ENCODE measurements around the gene NRP1. TPM values are rescaled to one million over a fixed set of nuclear protein-coding genes. Genes with fewer than 3 reads are reported as not detected.

NRP1 gene
- total RNA-seq, 1 experiment from 2014 or later, result 42.9 TPM

DNA sequence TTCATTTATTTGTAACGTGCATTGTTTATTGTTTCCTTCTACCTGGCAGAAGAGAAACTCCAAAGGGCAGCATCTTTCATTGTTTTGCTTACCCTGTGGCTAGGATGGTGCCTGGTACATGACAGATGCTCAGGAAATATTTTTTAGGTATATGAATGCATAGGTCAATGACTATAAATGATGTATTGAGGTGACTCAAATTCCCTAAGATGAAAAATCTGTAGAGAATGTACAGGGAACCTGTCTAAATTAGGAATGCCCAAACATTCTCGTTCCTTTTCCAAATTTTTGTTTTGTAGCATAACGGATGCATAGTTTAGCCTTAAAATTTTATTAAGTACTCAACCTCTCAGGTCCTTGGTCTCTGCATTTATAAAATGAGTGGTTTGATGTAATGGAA is 71.6 kb downstream of the NRP1 start:
- no peak for DNase-seq (ENCODE audit: low read depth)

DNA sequence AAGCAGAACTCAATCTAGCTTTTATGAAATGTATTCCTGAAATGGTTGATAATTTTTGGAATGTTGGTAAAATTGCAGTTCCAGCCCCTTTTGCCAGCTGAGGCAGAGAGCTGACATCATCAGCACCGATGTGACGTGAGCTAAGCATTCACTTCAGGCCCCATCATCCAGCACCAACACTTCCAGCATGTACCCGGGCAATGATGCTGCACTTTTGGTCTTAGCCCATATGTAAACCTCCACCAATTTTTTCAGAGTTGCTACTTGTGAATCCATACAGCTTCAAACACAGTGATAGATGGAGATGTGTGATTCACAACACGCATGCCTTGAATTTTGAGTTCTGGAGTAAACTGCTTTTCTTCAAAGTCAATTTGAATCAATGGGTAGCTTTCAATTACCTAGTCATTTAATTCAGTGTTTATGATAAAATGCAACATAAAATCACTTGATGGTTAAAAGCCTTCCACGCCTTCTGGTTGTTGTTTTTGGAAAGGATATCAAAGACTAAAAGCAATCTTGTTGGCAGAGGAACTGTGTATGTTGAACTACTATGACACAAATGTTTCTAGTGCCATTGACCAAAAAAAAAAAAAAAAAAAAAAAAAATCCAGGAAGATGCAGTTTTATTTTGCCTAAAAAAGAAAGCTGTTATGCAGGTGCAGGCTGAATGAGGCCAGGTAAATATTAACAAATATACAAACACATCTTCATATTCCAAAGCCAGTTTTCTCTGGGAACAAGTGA is 73.9 kb downstream of the NRP1 start:
- no peak for DNase-seq (ENCODE audit: low read depth)

DNA sequence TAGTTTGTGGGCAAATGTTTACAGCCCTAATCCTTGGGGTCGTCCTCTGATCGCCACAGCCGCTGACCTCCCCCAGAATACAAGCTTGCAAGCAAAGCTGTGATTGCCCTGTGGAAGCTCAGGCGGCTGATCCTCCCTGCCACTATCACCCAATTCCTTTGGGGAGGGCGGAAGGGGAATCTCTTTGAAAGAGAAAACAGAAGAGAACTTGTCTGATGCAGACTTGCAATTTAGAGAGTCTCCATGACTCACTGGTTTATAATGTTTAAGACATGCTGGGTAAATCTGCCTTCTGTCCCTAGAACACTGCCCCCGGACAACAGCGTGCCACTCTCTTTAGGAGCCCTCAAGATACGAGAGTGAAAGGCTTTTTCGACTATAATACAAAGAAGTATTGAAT is 75.5 kb downstream of the NRP1 start:
- no peak for DNase-seq (ENCODE audit: low read depth)

DNA sequence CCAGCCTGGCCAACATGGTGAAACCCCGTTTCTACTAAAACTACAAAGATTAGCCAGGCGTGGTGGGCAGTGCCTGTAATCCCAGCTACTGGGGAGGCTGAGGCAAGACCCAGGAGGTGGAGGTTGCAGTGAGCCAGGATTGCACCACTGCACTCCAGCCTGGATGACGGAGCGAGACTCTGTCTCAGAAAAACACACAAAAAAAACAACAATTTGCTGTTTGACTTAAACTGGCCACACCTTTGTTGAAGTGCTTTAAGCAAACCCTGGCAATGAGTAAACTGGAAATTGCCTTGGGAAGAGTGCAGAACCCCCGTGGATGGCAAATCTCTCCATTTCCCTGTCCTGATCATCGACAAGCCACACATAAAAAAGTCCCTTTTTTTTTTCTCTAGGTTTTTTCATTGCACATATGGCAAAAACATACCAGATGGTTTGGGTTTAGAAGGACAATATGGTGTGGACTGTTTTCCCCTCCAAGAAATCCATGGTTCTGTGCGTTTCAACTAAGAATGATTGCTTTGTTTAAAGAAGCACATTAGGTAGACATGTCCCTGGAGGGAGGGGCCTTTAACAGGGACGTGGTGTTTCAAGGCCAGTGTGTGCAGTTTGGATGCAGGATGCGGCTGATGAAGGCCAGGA is 76.9 kb downstream of the NRP1 start:
- DNase-seq (ENCODE audit: low read depth), result no peak

DNA sequence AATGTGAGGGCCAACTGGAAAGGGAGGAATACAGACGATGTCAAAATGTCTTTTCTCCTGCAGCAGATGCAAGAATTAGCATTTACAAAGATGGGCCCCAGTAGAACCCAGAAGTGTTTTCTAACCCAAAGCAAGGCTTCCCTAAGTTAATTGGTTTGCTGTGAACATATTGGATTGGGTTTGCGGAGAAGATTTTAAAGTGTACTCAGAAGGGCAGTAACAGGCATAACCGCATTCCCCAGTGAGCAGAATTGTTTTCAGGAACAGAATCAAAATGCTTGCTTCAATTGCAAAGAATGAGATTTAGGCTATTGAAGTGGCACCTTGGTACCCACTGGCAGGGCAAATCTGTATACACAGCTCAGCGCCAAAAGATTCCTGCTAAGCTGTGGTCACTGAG is 78.0 kb downstream of the NRP1 start:
- no peak for DNase-seq (ENCODE audit: low read depth)

DNA sequence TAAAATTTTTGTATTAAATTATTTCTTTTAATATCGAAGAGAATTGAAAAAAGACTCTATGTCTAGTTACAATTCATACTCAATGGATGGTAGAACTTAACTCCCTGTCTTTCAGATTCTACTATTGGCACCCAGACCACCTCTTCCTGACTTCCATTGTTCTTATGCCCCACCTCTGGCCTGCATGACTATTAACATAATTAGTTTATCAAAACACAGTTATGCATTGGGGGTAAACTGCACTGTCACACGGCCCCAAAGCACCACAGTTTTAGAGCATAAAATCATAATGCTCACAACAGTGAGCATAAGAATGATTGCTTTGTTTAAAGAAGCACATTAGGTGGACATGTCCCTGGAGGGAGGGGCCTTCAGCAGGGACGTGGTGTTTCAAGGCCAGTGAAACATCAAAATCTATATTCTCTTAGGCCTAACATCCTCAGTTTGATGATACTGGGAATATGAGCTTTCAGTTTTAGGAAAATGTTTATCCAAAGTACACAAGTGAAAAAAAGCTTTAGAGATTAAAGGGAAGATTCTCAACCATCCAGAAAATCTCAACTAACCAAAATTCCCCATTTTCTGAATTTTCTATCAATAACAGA is 79.8 kb downstream of the NRP1 start:
- no peak for DNase-seq (ENCODE audit: low read depth)

DNA sequence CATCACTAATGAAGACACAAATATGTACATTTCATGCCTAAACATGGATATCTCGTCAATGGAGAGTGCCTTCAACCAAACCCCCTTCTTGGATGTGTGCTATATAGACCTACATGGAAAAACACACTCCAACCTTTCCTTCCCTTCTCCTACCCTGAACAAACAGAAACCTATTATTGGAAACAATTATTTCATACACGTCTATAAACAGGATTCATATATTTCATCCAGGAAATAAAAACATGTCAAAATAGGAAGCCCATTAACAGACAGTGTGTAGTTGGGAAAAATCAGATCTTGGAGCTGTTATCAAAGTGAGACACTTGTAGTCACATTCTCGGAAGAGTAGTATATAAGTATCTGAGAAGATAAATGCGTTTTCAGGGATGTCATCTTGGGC is 81.1 kb downstream of the NRP1 start:
- no peak for DNase-seq (ENCODE audit: low read depth)

DNA sequence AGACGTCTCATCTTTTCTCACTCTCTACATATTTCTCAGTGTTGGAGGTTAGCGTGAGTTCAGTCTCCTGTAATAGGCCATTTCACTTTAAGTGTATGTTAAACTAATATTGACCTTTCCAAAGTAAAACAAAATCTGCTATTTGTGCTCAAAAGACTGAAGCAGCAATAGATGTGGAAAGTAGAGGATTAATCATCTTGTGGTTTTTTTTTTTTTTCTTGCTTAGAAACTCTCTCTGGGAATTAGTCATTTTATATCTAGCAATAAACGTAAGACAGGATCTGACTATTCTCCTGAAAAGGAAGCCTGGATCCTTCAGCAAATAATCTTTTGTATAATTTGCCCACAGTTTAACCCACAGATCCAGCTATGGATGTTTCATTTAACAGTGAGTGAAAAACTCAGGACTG is 81.7 kb downstream of the NRP1 start:
- DNase-seq (ENCODE audit: low read depth), result peak; percentile 36

DNA sequence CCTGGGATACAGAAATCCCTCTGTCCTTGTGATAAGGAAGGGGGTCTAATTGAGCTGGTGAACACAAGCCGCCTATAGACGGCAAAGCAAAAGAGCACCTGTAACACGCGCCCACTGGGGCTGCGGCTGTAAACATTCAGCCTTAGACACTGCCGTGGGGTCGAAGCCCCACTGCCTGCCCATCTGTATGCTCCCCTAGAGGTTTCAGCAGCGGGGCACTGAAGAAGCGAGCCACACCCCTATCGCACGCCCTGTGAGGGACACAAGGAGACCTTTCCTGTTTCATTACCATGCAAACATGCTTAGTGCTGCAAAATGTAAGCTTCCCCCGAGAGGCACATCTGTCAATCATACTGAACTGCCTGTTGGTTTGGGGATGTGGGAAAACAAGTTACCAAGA is 82.1 kb downstream of the NRP1 start:
- DNase-seq (ENCODE audit: low read depth), result no peak

DNA sequence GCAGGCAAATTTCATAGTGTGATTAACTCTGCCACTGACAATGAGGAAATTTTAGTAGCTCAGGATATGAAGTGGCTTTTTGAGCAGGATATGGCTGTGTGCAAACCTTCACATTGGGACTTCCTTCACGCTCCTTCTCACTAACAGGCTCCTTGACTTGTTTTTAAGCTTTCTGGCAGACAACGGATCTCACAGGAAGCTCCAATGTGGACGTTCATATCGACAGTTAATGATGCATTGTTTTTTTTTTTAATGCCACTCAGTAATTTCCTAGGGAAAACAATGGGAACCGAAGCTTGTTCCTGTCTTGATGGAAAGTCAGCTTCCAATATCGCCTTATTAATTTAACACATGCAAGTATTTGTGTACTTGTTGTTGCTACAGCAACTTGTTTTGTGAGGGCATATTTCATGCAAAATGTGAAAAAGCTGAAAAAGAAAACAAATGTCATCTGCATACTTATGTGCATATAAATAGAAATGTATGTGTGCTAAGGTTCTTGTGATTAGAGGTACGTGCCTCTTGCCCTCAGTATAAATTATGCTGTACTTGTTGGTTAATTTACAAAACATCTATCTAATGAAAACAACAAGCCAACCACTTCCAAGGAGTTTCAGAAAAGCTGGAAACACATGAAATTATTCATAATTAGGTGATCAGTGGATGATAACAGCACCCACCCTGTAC is 84.7 kb downstream of the NRP1 start:
- no peak for DNase-seq (ENCODE audit: low read depth)

DNA sequence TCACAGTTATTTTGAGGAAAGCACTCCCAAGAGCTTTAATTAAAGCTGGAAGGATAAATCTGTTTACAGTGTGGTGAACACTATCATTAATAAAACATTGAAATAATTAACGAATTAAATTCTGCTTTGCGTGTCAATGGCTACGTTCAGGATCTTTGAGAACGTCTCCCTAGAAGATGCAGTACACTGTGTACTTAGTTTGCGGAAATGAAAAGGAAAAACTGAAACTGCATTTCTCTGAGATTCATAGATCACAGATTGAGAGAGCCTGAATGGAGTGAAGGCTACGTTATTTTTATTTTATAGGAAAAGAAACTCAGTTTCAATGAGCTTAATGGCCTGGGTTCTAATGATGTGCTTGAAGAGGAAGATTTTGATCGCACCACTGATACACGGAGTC is 85.3 kb downstream of the NRP1 start:
- no peak for DNase-seq (ENCODE audit: low read depth)

DNA sequence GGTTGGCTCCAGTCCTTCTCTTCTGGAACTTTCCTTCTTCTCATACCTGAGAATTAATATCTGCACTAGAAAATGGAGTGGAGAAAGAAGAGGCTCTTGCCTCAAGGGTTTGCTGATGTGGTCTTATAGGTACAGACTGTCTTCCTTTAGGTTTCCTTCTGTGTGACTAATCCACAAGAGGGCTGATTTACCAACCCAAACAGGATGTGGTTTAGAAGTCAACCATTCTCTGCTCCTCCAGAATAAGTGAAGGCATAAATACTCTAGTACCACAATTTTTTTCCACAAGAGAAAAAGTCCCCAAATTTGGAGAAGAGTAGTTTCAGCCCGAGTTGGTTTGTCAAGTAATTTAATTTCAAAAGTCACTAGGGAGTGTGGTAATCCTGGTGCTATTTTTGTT is 85.8 kb downstream of the NRP1 start:
- peak; percentile 76 for DNase-seq (ENCODE audit: low read depth)

DNA sequence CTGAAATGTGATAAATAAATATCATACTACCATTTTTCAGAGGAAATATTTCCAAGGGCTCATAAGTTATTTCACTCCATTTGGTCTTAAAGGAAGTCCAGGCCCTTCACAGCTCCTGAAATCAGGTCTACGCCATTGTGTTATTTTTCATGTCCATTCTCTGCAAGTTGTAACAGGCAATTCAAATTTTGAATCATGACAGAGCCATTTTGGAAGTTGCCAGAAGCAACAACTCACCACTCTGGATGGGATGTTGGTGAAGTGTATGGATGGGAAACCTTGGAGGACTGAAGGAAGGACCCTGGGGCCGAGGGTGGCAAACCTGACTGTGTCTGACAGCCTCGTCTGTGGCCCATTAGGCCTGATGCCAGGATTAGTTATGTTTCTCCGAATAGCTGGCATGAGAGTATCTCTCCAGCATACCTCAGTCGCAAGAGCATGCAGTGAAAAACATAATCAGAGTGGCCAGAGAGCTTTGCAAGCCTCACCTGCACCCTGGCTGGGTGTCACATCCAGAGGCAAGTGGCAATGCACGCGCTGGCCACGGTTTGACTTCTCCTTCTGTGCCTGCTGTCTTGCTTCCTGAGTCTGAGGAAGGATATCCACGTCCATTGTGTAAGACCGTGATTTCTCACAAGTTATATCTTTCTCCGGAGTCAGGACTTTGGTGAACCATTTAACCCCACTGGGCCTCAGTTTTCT is 87.1 kb downstream of the NRP1 start:
- DNase-seq (ENCODE audit: low read depth), result no peak

DNA sequence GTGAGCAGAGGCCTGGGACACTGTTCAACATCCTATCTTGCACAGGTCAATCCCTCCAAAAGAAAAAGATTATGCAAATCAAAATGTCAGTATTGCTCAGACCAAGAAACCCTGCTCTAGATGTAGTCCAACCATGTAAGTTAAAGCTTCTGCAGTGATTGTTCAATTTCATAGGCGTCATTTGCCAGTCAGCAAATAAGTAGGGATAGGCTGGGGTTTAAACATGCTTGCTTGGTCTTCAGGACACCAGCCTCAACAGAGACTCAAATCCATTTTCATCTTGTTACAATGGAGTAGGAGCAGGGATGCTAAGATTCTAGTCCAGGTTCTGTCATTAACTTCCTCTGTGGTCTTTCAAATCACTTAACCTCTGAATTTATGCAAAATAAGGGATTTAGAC is 89.1 kb downstream of the NRP1 start:
- DNase-seq (ENCODE audit: low read depth), result no peak

DNA sequence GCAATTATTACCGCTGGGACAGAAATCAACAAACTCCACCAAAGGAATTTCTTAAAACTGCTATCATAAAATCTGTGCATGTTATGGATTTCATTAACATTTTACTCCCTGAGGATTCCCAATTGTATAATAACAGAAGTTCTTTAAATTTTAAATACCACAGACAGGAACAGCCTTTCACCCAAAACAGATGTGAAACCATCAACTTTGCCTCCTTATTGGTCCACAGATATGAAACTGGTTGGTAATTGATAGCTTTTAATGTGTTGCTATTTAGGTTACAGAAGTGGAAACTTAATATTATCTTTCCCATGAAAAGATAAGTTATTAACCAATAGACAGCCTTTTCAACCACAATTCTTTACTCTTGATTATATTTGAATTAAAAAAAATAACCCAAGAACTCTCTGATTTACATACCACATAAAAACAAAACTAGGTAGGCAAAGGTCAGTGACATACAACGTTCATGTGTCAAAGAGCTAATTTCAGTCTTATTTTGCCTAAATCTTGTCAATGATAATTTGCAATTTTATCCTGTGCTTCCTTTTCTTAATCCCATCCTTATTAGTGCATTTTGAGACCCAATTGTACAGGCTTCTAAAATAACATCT is 90.0 kb downstream of the NRP1 start:
- DNase-seq (ENCODE audit: low read depth), result no peak

DNA sequence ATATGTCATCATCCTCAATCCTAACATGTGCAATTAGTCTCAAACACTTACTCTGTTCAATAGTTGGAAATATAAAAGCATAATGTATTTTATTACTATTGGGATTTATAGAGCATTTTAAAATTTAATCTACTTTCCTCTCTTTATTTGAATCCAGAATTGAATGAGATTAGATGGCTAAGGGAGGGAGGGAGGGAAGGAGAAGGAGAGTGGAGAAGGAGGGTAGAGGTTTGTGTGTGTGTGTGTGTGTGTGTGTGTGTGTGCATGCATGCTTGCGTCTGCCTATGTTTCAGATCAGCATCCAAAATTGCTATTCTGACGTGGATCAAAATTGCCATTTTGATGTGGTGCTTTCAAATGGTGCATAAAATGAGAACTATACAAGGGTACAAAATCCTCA is 90.8 kb downstream of the NRP1 start:
- no peak for DNase-seq (ENCODE audit: low read depth)

DNA sequence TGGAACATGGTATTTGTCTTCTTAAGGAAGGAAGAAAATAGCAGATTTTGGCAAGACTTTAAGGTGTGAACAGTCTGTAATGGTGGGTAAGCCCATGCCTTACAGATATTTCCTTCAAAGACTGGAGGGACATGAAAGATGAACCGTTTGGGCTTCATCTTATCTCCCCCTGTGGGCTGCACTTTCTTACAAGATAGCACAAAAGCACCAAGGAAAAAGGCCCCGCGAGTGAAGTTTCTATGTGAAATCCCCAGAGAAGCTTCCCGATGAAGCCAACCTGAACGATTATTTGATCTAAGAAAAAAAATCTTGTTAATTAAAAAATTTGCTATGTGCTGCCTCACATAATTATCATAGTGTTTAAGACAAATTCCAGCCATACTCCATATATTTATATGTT is 91.5 kb downstream of the NRP1 start:
- DNase-seq (ENCODE audit: low read depth), result no peak

DNA sequence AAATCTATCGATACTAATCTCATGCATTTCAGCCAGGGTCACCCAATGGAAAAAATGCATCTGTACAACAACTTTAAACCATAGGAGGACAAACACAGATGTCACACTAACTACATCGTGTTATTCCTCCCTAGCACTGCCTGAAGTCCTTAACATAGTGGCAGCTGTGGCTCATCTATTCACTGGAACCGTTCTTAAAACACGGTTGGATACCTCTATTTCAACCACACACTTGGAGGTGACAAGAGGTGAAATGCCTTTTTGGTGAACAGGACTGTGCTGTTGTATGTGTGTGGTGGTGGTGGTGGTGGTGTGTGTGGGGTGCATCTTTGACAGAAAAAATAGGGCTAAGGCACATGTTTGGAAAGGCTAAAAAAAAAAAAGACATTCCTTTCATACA is 93.1 kb downstream of the NRP1 start:
- no peak for DNase-seq (ENCODE audit: low read depth)

DNA sequence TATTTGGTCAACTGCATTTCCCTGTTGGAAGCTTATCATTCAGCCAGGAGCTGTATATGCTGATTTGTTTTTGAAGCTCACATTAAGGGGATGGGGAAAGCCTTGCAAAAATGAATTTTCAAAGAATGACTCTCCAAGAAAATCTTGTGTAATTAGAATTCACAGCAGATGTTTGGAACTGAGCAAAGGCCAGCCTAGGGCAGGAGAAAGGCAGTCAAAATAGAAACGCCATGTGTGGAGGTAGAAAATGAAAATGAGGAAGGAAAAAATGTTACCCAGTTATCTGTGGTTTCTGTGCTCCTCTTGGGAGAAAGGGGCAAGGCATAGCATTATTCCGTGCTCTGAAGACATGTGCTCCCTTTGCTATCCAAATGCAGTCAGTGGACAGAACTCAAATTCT is 93.5 kb downstream of the NRP1 start:
- no peak for DNase-seq (ENCODE audit: low read depth)

DNA sequence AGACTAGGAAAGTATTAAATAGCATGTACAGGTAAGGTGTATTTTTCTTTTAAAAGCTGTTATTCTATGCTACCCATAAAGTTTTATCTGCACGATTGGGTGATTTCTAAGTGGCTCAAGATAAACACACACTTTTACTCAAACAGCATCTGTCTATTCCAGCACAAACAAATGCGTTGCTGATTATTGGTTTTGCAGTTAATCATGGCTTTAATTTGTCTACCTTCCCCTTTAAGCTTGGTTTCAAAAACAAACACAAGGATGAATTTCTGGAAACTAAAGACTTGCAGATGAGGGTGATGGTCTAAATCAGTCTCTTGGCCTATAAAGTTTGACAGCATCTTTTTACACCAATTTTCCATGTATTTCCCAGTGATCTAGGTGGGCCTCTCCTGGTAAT is 94.2 kb downstream of the NRP1 start:
- DNase-seq (ENCODE audit: low read depth), result no peak

DNA sequence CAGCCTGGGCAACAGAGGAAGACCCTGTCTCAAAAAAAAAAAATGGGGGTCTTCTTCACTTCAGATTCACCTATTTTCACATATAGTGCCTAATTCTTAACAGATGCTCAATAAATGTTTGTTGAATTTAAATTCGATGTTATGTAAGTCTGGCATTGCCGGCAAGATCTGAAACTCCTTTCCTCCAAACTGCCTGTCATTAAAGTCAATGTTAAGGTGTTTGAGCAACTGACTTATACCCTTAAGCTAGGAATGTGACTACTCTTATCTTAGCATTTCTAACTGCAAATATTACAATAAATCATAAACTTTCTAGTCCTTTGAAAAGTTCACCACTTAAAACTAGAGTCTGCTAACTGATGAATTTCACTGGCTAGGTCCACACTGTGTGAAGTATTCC is 95.2 kb downstream of the NRP1 start:
- DNase-seq (ENCODE audit: low read depth), result no peak

DNA sequence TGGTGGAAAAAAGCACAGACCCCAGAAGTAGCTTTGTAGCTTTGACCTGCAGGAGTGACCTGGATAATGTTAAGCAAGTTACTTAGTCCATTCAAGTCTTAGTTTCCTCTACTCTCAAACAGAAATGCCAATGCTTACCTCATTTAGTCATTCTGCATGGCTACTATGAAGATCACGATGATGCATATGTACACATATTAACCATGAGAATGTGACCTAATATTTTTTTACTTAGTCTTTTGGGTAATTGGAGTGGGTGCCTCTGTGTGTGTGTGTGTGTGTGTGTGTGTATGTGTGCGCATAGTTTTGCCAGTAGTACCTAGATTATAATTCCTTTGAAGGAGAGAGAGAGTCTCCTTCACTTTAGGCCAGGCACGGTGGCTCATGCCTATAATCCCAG is 95.8 kb downstream of the NRP1 start:
- DNase-seq (ENCODE audit: low read depth), result no peak
